ENCODE measurements around the gene PYGB.

Gene PYGB

GRCh38 chr20:25219365-25219764 is 28.5 kb upstream of the PYGB start:
- TF ChIP-seq CSDC2 (CRISPR knock-in tag; IDR thresholded peaks at IDR 0.05) (no peak), TCF4 (CRISPR knock-in tag; IDR thresholded peaks at IDR 0.05; ENCODE audit: borderline replicate concordance) (no peak), ZFP3 (CRISPR knock-in tag; IDR thresholded peaks at IDR 0.05) (no peak), ESRRG (CRISPR knock-in tag; IDR thresholded peaks at IDR 0.05) (no peak), PATZ1 (CRISPR knock-in tag; IDR thresholded peaks at IDR 0.05; ENCODE audit: borderline replicate concordance) (no peak), RARB (CRISPR knock-in tag; IDR thresholded peaks at IDR 0.05) (no peak), ARNTL (CRISPR knock-in tag; IDR thresholded peaks at IDR 0.05; ENCODE audit: borderline replicate concordance, low read depth) (no peak), POU6F1 (CRISPR knock-in tag; IDR thresholded peaks at IDR 0.05; ENCODE audit: borderline replicate concordance, low read depth) (no peak), ISL1 (CRISPR knock-in tag; IDR thresholded peaks at IDR 0.05) (no peak), BACH2 (CRISPR knock-in tag; IDR thresholded peaks at IDR 0.05; ENCODE audit: borderline replicate concordance) (no peak)
- ATAC-seq, result no peak

GRCh38 chr20:25220021-25220730 is 27.7 kb upstream of the PYGB start:
- ATAC-seq, result no peak

GRCh38 chr20:25220810-25221591 is 26.9 kb upstream of the PYGB start:
- ATAC-seq, result no peak
- no peak for TF ChIP-seq ZFP3 (CRISPR knock-in tag; IDR thresholded peaks at IDR 0.05)
- TF ChIP-seq TCF4 (CRISPR knock-in tag; IDR thresholded peaks at IDR 0.05; ENCODE audit: borderline replicate concordance), result no peak
- no peak for TF ChIP-seq TSHZ2 (CRISPR knock-in tag; IDR thresholded peaks at IDR 0.05)
- no peak for TF ChIP-seq PATZ1 (CRISPR knock-in tag; IDR thresholded peaks at IDR 0.05; ENCODE audit: borderline replicate concordance)
- no peak for TF ChIP-seq ZNF565 (CRISPR knock-in tag; conservative IDR thresholded peaks at IDR 0.05; ENCODE audit: low read depth)
- TF ChIP-seq ISL1 (CRISPR knock-in tag; IDR thresholded peaks at IDR 0.05), result no peak
- no peak for TF ChIP-seq ZFP30 (CRISPR knock-in tag; IDR thresholded peaks at IDR 0.05)
- no peak for TF ChIP-seq BACH2 (CRISPR knock-in tag; IDR thresholded peaks at IDR 0.05; ENCODE audit: borderline replicate concordance)
- TF ChIP-seq POU6F1 (CRISPR knock-in tag; IDR thresholded peaks at IDR 0.05; ENCODE audit: borderline replicate concordance, low read depth), result no peak
- TF ChIP-seq PPARA (CRISPR knock-in tag; IDR thresholded peaks at IDR 0.05; ENCODE audit: borderline replicate concordance), result no peak
- no peak for TF ChIP-seq CSDC2 (CRISPR knock-in tag; IDR thresholded peaks at IDR 0.05)
- no peak for TF ChIP-seq ZC3H10 (CRISPR knock-in tag; IDR thresholded peaks at IDR 0.05)
- no peak for TF ChIP-seq OSR1 (CRISPR knock-in tag; IDR thresholded peaks at IDR 0.05)

More at GRCh38 chr20:25220021-25220730, 27.7 kb upstream of the PYGB start:
- TF ChIP-seq ZNF565 (CRISPR knock-in tag; conservative IDR thresholded peaks at IDR 0.05; ENCODE audit: low read depth) (no peak), ZFP3 (CRISPR knock-in tag; IDR thresholded peaks at IDR 0.05) (no peak), ZNF70 (CRISPR knock-in tag; IDR thresholded peaks at IDR 0.05) (no peak), CSRNP3 (CRISPR knock-in tag; IDR thresholded peaks at IDR 0.05) (no peak), ZC3H10 (CRISPR knock-in tag; IDR thresholded peaks at IDR 0.05) (no peak), SNAI2 (CRISPR knock-in tag; IDR thresholded peaks at IDR 0.05) (no peak), CREB5 (CRISPR knock-in tag; IDR thresholded peaks at IDR 0.05; ENCODE audit: low read depth) (no peak)
